ENCODE data around the gene MNT.
A peak's percentile ranks its signal among the peaks of the same experiment; 100 is the strongest.

Gene MNT

DNA sequence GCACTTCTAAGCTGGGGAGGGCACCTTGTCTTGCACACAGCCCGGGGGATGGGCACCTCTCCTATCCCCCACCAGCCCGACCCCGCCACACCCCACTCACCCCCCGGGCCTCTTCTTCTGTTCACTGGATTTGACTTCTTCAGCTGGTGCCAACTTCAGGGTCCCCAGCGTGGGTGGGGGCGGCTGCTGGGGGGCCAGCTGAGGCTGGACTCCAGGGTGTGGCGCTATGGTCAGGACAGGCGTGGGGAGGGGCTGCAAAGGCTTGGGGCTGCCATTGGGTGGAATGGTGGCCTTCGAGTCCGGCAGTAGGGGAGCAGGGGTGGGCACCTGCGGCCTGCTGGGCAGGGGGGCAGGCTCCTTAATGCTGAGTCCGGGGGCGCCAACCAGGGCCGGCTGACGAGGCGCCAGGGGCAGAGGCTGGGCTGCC, 6.1 kb downstream of the MNT start:
- DNase-seq = no peak

DNA sequence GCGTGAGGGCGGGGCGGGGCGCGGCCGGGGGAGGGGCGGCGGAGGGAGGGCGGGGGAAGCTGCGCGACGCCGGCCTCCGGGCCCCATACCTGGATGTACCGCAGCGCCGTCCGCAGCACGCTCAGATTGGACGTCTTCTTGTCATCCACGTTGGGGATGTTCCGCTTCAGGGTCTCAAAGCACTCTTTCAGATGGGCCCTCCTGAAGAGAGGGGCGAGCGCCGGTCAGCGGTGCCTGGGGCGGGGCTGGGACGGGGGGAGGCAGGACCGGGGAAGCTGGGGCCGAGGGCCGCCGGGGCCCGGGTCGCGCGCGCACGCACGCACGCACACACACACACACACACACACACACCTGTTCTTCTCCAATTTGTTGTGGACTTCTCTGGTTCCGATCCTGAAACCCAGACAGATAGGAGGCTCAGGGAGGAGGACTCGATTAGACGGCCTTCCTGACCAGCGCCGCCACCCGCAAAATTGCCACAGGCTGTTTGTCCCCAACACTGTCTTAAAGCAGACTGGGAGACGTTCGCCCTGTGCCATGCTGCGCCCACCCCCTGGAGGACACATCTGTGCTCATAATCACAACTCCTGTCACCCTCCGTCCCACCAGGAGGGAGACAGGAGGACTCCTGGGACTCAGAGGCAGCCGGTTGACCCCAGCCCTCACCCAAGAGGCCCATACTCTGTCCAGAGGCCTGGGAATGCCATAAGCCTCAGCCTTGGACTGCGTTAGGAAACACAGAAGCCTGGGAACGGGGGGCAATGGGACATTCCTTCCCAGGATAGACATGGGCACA, 6.7 kb downstream of the MNT start:
- no peak for DNase-seq

DNA sequence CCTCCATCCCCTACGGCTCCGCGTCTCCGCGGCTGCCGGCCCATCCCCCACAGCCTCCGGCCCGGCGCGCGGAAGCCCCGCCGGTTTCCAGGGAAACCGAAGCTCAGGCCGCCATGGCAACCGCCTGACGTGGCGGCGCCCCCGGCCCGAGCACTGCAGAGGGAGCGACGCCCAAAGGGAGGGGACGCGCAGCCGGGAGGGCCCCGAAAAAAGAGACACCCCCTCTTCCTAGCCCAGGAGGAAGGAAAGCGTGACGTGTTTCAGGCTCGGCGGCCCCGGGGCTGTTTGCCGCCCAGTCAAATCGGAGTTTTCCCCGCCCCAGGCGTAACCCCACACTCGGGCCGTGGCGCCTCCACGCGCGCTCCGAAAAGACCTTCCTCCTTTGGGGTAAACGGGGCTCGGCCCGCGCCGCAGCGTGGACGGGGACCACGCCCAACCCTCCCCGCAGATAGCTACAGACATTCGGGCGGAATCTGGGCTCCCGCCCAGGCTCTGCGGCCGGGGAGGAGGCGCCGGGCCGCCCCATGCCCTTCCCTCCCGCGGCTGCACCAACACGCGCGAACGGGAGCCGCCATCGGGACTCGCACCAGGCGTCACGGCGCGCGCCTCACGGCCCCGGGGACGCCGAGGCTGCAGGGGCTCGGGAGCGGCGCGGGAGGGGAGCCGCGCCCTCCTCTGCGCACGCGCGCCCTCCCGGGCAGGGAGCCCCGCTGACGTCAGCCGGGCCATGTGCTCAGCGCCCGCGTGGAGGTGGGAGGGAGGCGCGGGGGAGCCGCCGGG, 7.5 kb downstream of the MNT start:
- peak; percentile 87 to 96 (median 92) for DNase-seq

DNA sequence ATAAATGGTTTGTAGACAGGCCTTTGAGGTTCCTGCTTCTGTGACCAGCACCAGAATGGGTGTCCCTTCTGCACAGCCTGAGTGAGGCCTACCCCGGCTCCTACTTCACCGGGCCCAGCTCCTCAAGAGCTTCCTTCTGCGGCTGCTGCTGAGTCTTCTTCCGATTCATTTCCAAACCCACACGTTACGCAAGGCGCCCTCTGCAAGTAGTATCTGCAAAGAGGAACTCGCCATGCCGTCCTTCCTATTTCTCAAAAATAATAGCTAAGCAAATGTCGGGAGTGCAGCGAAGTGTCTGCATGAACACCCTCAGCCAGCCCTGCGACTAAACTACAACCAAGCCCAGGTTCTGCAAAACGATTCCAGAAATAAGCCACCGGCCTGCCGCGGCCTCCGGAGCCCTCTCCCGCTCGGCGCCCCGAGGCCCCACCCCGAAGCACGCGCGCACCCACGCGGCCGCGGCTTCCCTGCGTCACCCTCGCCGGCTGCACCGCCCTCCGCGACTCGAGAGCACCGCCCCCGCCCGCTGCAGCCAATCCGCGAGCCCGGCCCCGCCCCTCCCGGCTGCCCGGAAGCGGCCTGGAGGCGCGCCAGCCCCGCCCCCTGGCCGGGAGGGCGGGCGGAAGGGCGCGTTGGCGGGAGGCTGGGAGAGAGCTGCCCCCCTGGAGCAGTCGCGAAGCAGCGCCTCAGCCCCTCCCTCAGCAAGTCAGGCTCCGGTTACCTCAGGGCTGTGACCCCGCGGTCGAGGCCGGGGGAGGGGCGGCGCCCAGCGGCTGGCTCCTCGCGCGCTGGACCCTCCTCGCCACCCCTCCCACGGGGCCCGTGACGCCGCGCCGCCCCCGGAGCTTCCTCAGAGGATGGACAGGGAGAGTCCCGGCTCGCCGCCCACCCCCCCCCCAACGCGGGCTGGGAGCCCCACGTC, 8.3 kb downstream of the MNT start:
- peak; percentile 95 to 99 (median 97) for DNase-seq

DNA sequence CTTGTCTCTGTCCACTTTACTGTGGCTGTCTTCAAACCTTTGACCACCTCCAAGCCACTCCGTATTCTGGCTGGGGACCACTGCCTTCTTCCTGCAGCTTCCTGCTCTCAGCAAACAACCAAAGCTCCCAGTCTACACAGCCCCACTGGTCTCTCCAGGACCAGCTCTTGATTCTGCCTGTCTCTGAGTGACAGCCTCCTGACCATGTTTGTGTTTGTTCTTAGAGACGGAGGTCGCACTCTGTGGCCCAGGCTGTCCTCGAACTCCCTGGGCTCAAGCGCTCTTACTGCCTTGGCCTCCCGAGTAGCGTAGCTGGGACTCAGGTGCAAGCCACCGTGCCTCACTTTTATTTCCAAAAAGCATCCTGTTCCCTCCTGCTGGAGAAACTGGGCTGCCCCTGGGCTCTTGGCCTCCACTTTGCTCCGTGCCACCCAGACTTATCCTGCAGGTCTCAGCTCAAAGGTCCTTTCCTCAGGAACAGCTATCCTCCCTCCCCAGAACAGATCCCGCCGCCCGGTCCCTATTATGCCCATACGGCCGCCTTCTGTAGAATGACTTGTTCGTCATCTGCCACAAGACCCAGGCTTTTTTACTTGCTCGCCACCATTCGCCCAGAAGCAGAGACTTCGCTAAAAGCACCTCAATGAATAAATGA, 9.1 kb downstream of the MNT start:
- DNase-seq = no peak

DNA sequence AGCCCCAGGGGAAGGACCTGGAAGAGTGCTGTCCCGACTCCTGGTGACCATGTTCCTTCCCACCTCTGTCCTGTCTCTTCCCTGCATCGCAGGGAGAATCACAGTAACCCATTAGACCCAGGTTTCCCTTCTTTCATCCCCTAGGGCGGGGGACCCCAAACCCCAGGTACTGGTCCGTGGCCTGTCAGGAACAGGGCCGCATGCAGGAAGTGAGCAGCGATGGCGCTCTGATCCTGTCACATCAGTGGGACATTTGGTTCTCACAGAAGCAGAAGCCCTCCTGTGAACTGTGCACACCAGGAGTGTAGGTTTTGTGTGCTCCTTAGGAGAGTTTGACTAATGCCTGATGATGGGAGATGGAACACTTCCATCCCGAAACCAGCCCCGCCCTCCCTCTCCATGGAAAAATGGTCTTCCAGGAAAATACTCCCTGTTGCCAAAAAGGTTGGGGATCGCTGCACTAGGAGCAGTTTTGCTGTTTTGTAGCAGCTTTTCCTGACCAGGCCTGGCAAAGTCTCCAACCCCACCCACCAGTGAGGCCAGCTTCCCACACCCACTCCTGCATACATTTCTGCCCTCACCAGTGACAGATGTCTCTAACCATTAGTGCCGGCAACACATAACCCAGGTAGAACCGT, 10.5 kb downstream of the MNT start:
- DNase-seq = no peak

DNA sequence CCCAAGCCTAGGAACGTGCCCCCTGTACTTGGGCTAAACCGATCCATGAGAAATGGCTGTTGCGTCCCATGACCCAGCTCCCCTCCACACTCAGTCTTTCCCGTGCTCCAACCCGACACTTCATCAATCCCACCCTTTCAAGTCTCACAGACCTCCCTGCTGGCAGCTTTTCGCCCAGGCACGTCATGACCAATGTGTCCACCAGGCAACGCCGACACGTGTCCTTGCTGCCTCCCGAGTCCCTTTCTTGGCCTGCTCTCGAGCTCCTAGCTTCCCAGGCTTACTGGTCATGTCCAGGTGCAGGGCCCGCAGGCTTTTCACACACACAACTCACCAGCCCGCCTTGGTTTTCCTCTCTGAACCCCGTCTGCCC, 12.2 kb downstream of the MNT start:
- no peak for DNase-seq

DNA sequence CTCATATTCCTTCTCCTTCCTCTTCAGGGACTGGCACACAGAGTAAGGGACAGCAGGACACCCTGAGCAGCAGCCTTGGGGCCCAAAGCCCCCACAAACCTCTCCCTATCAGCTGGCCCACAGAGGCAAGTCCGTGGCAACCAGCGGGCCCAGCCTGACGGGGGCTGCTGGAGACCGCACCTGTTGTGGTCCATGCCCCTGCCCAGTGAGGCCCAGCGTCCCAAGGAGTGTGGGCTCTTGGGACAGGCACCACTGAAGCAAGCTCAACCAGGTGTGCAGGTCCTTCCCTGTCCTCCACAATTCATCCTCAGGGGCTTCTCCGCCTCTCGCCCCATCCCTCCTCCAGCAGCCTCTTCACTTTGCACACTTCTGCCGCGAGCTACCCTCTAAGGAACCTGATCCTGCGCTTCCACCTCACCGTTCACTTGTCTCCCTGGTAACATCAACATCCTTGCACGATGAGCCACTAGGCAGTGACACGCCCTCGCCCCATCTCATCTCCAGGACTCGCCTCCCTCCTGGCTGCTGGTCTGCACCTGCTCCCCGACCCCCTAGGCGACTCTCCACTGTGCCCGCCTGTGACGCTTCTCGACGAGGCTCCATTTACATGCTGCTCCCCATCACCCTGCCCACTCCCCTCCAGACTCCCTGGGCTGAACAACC, 12.7 kb downstream of the MNT start:
- DNase-seq = no peak

DNA sequence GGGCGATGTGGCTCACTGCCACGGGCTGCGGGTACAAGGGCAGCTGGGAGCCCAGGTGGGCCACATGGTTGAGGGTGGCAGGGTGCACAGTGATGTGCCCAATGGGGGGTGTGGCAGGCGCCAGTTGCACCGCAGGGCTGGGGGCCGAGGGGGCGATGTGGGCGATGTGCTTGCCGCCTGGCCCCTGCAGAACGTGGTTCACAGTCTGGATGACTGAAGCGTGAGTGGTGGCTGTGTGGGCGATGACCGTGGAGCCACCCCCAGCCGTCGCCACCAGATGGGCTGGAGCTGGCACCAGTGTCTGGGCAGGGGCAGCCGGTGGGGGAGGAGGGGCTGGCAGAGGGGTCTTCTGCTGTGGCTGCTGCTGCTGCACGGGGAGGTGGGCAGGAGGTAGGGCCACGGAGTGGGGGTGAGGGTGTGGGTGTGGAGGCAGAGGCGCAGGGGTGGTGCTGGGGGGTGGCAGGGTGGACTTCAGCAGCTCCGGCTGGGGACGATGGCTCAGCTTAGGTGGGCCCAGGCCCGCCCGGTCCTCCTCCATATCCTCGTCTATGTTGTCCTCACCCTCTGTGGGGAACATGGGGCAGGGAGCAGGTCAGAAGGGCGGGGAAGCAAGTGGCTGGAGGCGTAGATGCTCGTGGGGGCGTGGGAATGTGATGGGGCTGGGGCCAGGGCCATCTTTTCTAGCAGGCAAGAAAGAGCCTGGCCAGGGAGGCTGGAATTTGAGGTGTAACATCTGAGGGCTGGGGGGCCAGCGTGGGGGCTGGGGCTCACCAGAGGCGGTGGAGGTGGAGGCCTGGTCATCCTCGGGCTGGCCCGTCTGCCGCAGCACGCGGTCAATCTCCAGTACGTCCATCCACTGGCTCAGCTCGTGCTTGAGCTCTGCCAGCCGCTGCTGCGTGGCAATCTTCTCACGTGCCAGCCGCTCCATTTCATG, 13.5 kb downstream of the MNT start:
- DNase-seq = peak in 1 of 5 donors; percentile 11

DNA sequence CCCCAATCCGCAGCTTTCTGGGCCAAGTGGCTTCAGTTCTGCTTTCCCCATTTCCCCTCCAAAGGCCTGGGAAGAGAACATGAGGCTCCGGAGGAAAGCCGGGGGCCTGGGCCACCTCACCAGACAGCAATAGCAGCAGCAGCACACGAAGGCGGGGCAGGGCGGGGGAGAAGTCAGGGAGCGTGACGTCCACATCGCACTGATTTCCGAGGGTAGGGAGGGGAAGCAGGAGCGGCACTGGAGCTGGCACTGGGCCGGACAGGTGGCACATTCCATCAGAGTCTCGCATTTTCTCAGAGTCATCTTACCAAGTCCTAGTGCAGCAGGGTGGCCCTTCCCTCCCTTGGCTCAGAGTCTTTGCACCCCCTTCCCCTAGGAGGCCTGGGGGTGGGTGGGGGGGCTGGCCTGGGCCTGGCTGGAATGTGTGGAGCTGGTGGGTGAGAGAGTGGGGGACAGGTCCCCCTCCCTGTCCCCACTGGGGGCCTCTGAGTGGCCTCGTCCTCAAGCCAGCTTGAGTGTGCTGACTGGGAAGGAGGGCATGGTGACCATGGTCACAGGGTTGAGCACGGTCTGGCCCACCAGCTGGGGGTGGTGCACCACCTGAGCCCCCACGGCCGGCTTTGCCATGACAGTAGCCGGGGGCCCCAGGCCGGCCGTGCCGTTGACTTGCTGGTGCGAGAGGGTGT, 14.3 kb downstream of the MNT start:
- no peak for DNase-seq

DNA sequence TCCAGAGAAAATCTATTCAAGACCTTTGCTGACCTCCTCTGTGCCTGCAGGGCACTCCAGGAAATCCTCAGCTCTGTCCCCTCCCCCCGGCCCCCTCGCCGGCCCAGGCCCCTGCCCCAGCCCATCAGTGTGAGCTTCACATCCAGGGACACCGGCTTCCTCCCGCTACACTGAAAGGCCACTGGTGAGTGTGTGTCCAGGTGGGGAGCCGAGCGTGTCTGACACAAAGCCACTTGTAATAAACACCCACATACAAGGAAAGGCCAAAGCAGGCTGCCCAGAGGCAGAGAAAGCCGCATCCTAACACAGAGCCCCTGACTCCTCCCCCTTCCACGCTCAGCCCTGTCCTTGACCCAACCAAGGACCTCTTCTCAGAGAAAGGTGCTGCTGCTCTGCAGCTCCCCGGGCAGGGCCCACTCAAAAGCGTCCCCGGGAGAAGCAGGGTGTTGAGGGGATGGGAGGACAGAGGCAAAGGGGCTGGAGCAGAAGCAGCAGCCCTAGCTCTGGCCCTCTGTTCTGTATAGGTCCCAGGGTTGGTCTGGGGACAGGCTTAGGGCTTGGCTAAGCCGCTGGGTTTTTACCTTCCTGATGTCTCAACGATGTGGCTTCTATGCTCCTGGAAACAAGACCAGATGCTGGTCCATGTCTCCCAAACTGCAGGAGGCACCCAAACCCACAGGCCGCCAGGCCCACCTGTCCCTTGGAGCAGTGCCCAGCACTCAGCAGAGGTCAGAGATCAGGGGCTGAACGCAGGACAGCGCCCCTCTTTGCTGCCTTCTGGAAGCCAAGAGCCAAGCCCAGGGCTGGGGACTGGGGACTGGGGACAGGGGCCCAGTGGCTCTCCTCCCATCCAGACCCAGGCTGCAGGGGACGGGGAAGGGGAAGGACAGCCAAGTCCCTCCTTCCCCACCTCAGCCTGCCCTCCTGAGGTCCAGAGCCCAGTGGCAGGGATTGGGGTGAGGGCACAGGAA, 15.3 kb downstream of the MNT start:
- no peak for DNase-seq

DNA sequence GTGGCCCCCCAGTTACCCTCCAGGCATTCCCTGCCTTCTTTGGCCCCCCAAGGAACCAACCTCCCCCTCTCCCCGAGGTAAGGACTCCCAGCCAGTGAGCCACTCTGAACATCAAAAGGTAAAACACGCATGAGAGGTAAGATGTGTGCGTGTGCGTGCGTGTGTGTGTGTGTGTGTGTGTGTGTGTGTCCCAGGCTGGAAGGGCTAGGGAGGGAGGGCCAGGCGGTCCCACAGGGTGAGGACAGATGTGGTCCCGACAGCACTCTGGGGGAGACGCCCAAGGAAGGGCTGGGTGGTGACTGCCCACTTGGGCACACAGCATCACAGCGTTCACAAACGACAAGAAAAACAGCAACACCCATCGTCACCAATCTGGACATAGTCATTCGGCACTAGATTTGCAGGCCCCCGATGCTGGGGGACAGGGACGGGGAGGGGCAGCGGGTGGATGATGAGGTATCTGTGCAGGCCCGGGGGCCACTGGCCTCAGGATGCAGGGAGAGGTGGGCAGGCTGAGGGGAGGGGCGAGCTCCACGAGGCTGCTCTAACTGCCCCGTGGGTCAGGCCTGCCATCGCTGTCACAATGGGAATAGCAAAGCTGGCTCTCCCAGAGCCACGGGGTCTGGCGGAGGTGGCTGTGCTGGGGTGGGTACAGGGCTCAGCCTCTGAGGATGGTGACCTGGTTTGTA, 16.3 kb downstream of the MNT start:
- no peak for DNase-seq

DNA sequence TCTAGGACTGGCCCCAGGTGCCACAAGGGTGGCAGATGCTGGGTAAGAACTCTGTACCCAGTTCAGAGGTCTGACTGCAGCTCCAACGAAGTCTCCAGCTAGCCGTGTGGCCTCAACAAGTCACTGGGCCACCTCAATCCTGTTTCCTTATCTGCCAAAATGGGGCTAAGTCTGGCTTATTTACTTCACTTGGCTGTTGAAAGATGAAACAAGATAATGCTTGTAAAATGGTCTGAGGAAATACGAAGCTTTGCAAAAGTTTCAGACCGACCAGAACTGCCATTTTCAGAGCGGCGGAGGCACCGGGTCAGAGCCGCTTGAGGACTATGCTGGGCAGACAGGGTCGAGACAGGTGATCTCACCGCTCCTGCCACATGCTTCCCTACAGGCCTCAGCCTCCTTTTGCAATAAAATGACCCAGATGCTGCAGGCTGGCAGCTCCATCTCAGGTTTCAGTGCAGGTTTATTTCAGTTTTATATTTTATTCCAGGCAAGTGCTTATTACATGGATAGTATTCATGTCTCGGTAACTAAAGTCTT, 17.2 kb downstream of the MNT start:
- no peak for DNase-seq

DNA sequence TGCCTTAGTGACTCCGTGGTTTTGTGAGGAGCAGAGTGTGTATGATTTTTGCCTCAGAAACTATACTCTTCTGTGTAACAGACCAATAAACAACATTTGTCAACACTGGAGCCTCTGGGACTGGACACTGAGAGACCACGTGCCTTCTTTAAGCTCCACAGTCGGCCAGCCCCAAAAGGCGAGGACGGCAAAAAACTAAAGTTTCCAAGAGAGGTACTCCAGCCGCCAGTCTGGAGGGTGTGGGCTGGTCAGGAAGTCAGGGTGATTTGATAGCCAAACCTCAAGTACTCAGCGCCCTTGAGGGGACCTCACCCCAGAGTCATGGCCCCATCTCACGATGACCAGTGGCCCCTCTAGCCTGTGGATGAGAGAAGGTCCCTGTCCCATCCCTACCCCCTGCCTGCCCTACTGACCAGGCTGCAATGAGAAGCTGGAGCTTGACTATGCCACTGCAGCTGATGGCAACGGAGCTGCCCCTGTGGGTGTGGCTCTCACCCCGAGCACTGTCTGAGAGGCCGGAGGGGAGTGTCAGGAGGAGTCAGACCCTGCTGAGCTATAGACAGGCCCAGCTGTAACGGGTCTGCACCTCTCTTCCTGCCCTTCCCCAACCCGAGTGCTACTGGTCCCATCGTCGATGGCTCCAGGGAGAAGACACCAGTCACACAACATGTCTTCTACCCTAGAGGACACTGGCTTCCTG, 19.8 kb downstream of the MNT start:
- DNase-seq = no peak

DNA sequence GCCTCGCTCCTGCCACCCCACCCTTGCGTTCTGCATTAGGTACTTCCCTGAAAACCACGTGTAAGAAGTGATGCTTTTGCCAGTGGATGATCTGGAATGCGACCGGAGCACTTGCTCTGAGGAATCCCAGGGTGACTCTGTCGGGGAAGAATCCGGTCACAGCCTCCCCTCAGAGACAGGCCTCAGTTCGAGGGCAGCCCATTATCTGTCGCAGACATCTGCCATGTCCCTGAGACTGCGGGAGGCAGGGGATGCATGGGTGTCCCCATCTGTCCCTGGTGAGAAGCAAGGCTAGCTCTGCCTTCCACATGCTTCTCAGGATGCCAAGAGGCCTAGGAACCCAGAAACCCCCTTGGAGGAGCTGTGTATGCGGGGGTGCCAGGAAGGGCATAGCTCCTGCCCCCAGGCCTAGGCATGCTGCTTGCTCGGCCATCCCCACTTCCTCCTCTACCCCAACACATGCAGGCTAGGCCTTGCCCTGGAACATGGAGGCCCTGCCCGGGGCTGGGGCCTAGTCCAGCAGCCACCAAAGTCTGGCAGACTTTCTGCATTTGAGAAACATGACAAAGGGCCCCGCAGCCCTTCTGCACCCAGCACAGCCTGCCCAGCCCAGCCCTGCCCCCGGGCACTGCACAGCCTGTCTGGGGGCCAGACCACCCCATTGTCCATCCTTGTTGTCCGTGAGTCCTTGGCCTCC, 20.5 kb downstream of the MNT start:
- no peak for DNase-seq
